GM20431 (cell line): ENCODE data around the gene BET1.

Experiments
- in situ Hi-C: fragments of 300-500 bp; cut with MseI, MboI; formaldehyde crosslinking; loops from one replicate; pipeline ENCODE4 v1.15.0; 2020; ENCODE audit warnings: low sequenced_read_pairs; ENCODE audit not compliant: unreplicated experiment

BET1 gene

GRCh38 chr7:93964262-93964661 is 39.9 kb downstream of the BET1 start:
- in situ Hi-C loops, result no loop called here

GRCh38 chr7:93960986-93961385 is 43.2 kb downstream of the BET1 start:
- in situ Hi-C loops, result no loop called here

- in situ Hi-C loops, result no loop called here
Measured at GRCh38 chr7:93958651-93959050, 45.5 kb downstream of the BET1 start.

GRCh38 chr7:93958216-93958615 is 45.9 kb downstream of the BET1 start:
- in situ Hi-C loops, result no loop called here

GRCh38 chr7:93957767-93958166 is 46.4 kb downstream of the BET1 start:
- in situ Hi-C loops, result no loop called here

- in situ Hi-C loops, result no loop called here
Measured at GRCh38 chr7:93955304-93955703, 48.9 kb downstream of the BET1 start.

- in situ Hi-C loops, result no loop called here
Measured at GRCh38 chr7:93949423-93949822, 54.7 kb downstream of the BET1 start.

- in situ Hi-C loops, result no loop called here
Measured at GRCh38 chr7:93948873-93949272, 55.3 kb downstream of the BET1 start.

GRCh38 chr7:93948106-93948505 is 56.0 kb downstream of the BET1 start:
- in situ Hi-C loops, result no loop called here

GRCh38 chr7:93945756-93946535 is 58.2 kb downstream of the BET1 start:
- in situ Hi-C loops, result no loop called here

- in situ Hi-C loops, result no loop called here
Measured at GRCh38 chr7:93945083-93945482, 59.1 kb downstream of the BET1 start.

GRCh38 chr7:93944673-93945072 is 59.5 kb downstream of the BET1 start:
- in situ Hi-C loops, result no loop called here

- in situ Hi-C loops, result no loop called here
Measured at GRCh38 chr7:93943816-93944540, 60.2 kb downstream of the BET1 start.
